Ishikawa (cell line): ENCODE measurements around the gene LINC01488.

Experiments
- CREB1 ChIP-seq: IDR thresholded peaks from 2 replicates; pipeline ENCODE4 v1.6.1; 2012; ENCODE audit warnings: low read depth
- YY1 ChIP-seq: IDR thresholded peaks from 2 replicates; pipeline ENCODE4 v1.6.1; 2012; ENCODE audit warnings: low read depth

GRCh38 chr11:69499186-69499917, 17.9 kb downstream of the LINC01488 start:
- TF ChIP-seq CREB1 (no peak), YY1 (no peak)
